ENCODE measurements around the gene OTOG.

OTOG gene

GRCh38 chr11:17558025-17558780, 11.1 kb downstream of the OTOG start:
- H3K4me3 ChIP-seq (ENCODE audit: low read length), result no peak overlapping the region
- no peak for TF ChIP-seq ZNF274 (IDR thresholded peaks at IDR 0.05; ENCODE audit: low read depth, low read length)

- H3K4me3 ChIP-seq (ENCODE audit: low read length), result no peak overlapping the region
- no peak for TF ChIP-seq ZNF274 (IDR thresholded peaks at IDR 0.05; ENCODE audit: low read depth, low read length)
Measured at GRCh38 chr11:17558916-17559315, 11.9 kb downstream of the OTOG start.

DNA sequence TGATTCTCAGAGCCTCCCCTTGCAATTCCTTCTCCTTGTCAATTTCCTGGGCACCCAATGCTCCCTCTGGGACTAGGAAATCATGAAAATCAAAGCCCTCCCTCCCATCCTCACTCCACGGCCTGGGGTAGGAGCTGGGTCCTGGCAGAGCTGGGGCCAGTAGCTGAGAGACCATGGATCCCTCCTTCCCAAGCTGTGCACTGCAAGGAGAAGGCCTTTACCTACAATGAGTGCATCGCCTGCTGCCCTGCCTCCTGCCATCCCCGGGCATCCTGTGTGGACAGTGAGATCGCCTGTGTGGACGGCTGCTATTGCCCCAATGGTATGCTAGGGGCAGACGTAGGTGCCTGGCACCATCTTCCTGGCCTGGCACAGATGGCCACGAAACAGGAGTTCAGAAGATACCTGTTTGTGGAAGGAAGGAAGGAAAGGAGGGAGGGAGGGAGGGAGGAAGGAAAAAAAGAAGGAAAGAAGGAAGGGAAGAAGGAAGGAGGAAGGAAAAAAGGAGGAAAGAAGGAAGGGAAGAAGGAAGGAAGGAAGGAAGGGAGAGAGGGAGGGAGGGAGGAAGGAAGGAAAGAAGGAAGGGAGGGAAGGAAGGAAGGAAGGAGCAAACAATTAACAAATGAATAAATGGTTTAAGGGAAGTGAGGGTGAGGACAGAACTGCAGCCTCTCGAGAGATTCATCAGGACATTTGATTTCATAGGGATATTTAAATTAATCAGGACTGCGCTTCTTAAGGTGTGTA, 12.5 kb downstream of the OTOG start:
- TF ChIP-seq ZNF274 (IDR thresholded peaks at IDR 0.05; ENCODE audit: low read depth, low read length), result no peak
- H3K4me3 ChIP-seq (ENCODE audit: low read length), result no peak overlapping the region

- no peak for TF ChIP-seq ZNF274 (IDR thresholded peaks at IDR 0.05; ENCODE audit: low read depth, low read length)
- no peak overlapping the region for H3K4me3 ChIP-seq (ENCODE audit: low read length)
Measured at GRCh38 chr11:17560281-17561110, 13.4 kb downstream of the OTOG start.

- no peak overlapping the region for H3K4me3 ChIP-seq (ENCODE audit: low read length)
- no peak for TF ChIP-seq ZNF274 (IDR thresholded peaks at IDR 0.05; ENCODE audit: low read depth, low read length)
Measured at GRCh38 chr11:17561111-17561415, 14.0 kb downstream of the OTOG start.

DNA sequence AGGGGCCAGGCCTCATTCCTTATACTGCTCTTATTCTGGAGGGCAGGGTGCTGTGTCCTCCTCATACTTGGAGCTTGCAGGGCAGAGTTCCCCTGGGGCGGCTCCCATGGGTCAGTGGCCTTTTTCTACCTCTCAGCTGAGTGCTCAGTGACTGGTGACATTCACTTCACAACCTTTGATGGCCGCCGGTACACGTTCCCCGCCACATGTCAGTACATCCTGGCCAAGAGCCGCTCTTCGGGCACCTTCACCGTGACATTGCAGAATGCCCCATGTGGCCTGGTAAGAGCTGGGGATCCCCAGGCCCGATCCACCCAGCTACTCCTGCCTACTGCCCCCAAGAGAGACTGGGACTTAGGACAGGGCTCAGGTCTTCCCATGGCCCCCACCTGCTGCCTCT, 14.5 kb downstream of the OTOG start:
- TF ChIP-seq ZNF274 (IDR thresholded peaks at IDR 0.05; ENCODE audit: low read depth, low read length), result no peak
- no peak overlapping the region for H3K4me3 ChIP-seq (ENCODE audit: low read length)

DNA sequence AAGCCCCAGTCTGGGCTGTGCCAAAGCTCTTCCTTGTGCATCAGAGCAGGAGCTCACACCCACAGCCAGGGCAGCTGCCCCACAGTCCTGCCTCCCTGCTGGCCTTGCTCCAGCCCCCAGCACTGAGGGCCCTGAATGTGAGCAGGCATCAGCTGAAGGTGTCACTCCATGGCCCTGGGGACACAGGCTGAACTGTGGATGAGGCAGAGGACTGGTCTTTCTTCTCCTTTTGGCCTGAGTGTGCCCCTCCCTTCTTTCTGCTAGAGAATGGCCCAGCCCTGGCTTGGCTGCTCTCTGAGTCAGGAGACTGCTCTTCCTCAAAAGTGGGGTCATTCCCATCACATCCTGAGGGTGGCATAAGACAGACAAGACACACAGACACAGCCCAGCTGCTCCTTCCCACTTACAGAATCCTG, 16.2 kb downstream of the OTOG start:
- H3K4me3 ChIP-seq (ENCODE audit: low read length), result no peak overlapping the region
- no peak for TF ChIP-seq ZNF274 (IDR thresholded peaks at IDR 0.05; ENCODE audit: low read depth, low read length)

- H3K4me3 ChIP-seq (ENCODE audit: low read length), result no peak overlapping the region
- no peak for TF ChIP-seq ZNF274 (IDR thresholded peaks at IDR 0.05; ENCODE audit: low read depth, low read length)
Measured at GRCh38 chr11:17563961-17564686, 17.1 kb downstream of the OTOG start.

- no peak overlapping the region for H3K4me3 ChIP-seq (ENCODE audit: low read length)
- no peak for TF ChIP-seq ZNF274 (IDR thresholded peaks at IDR 0.05; ENCODE audit: low read depth, low read length)
Measured at GRCh38 chr11:17564687-17565042, 17.6 kb downstream of the OTOG start.

DNA sequence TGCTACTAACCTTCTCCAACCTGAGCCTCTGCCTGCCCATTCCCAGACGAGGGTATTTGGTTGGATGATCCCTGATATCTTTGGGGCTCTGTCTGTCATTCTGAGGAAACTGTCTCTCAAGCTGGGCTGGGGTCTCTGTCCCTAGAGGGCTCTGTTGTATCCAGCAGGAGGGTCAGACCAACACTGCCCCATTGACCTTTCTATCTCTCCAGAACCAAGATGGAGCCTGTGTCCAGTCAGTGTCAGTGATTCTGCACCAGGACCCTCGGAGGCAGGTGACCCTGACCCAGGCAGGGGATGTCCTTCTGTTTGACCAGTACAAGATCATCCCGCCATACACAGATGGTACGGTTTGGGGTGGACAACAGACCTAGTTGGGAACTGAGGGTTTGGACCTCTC, 21.9 kb downstream of the OTOG start:
- no peak for TF ChIP-seq ZNF274 (IDR thresholded peaks at IDR 0.05; ENCODE audit: low read depth, low read length)
- H3K4me3 ChIP-seq (ENCODE audit: low read length), result no peak overlapping the region

- no peak for TF ChIP-seq ZNF274 (IDR thresholded peaks at IDR 0.05; ENCODE audit: low read depth, low read length)
Measured at GRCh38 chr11:17570034-17570433, 23.0 kb downstream of the OTOG start.

DNA sequence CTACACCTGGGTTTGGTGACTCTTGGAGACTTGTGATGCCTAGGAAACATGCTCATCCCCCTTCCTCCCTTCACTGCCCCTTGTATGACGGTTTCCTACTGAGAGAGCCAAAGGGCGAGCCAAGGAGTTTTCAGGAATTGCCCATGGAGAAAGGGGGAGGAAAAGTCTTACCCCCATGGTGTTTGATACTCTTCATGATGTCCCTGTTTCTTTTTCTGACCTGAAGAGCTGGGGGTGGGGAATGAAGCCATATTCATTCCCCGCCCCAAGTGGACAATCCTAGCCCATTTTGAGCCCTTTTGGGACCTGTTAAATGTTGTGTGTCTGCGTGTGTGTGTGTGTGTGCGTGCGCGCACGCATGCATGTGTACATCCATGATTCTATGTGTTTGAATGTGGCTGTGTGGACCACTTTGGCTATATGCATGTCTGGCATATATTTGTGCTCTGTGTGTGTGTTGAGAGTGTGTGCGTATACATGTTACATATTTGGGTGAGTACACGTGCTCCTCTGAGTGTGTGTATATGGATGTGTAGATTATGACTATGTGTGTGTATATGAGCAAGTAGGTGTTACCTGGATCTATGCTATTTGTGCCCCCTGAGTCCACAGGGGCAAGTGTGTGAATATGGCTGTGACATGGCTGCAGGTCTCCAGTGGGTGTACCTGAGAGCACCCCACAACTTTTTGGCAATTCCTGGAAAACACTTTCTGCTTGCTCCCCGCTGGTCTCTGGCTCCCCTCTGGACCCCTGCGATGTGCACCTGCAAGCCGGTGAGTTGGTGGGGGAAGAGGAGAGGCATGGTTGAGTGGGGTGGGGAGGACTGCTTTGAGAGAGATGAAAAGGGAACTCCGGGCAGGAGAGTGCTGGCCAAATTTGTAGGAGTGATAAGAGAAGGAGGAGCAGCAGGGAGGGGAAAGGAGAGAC, 24.6 kb downstream of the OTOG start:
- TF ChIP-seq ZNF274 (IDR thresholded peaks at IDR 0.05; ENCODE audit: low read depth, low read length), result no peak
- H3K4me3 ChIP-seq (ENCODE audit: low read length), result no peak overlapping the region

More at GRCh38 chr11:17570034-17570433, 23.0 kb downstream of the OTOG start:
- H3K4me3 ChIP-seq (ENCODE audit: low read length), result no peak overlapping the region

DNA sequence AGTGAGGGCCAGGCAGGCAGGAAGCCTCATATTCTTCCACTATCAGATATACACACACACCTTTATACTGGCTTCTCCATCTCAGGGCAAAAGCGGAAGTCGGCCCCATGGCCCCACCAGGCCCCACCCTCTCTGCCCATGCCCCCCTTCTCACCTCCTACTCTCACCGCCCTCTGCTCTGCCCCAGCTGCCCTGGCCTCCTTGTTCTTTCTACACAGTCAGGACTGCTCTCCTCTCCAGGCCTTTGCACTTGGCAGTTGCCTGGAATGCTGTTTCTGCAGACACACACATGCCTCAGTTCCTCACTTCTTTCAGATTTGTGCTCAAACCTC, 25.3 kb downstream of the OTOG start:
- no peak overlapping the region for H3K4me3 ChIP-seq (ENCODE audit: low read length)
- TF ChIP-seq ZNF274 (IDR thresholded peaks at IDR 0.05; ENCODE audit: low read depth, low read length), result no peak

All from GM08714 (cell line).